T-helper 22 cell (primary cell): ENCODE measurements around the gene HNF4A.

ENCODE experiments used
- DNase-seq: peaks from one replicate; pipeline ENCODE4 v3.0.0-alpha.2; 2020; ENCODE audit warnings: low read depth

Gene HNF4A

DNA sequence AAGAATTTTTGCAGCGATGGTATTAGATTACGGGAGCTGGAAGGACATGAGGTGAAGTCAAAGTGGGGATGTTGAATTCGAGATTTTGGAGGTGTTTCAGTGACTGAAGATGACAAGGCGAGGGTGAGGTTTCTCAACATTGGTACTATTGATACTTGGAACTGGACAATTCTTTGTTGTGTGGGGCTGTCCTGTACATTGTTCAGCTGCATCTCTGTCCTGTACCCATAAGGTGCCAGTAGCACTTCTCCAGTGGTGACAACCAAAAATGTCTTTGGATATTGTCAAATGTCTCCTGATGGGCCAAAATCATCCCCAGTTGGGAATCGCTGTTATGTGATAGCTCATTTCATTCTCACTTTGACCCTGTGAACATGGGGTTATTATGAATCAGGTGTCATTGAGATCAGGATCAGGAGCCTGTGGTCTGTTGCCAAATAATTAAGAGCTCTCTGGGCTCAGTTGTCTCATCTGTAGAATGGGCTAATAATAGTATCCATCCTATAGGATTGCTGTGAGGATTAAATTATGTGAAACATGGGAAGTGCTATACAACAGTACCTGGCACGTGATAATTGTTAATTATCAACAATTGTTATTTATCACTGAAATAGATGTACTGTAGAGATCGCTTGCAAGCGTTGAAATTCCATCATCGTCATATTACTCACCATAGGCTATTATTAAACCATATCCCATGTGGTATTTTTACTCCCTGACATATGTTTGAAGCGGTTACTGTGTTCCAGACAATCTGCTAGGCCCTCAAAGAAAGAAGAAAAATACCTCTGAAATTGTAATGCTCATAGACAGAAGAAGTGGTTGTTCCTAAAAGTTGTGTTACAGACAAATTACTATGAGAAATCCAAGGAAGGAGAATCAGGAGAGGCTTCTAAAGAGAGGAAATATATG lies 71.6 kb downstream of the HNF4A start:
- no peak for DNase-seq

DNA sequence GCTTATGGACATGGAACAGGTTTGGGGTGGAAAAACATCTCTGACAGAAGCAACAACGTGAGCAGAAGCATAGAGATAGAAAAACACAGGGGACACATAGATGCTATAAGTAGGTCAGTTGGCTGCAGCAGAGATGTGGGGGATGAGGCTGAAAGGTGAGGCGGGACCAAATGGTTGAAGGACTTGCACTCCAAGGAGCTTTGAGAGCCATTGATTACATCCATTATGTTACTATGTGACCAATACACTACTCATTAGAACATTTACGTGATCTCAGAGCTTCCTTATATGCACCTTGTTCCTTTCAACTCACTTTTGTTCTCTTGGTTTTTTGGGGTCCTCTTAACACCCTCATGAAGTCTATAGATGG lies 72.3 kb downstream of the HNF4A start:
- no peak for DNase-seq

DNA sequence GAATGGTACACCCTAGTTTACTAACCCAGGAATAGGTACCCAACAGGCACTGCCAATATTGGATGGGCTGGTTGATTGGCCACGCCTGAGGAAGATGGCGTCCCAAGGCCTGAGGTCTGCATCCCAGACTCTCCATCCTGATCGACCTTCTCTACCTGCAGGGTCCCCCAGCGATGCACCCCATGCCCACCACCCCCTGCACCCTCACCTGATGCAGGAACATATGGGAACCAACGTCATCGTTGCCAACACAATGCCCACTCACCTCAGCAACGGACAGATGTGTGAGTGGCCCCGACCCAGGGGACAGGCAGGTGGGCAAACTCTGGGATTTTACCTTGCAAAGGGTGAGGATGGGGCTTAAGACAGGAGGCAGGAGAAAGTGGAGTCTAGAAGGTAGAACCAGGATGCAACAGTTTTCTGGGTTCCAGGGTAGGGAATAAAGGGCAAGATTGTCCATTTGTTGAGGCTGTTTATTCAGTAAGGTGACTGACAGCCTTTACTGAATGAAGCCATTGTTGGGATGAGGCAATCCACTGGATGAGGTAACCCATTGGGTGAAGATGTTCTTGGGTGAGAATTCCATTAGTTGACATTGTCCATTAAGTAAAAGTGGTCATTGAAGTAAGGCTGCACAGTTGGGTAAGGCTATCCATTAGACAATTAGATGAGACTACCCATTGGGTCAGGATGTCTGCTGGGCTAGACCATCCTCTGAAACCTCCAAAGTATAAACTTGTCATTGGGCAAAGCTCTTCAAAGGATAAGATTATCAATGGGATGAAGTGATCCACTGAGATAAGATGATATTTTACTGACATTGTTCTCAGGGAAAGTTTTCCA lies 72.9 kb downstream of the HNF4A start:
- DNase-seq, result no peak

DNA sequence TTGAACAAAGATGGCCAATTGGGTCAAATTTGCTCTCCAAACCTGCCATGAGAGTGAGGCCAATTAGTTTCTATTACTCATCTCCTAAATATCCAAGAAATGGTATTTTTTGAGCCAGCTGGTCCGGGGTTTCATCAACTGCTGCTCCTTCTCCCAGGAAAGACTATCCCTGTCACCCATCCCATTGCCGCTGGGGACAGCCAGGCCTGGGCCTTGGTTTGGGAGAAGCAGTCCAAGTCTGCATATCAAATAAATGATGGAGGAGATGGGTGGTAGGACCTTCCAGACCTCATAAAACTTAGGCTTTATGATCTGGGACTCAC lies 73.5 kb downstream of the HNF4A start:
- DNase-seq, result no peak

DNA sequence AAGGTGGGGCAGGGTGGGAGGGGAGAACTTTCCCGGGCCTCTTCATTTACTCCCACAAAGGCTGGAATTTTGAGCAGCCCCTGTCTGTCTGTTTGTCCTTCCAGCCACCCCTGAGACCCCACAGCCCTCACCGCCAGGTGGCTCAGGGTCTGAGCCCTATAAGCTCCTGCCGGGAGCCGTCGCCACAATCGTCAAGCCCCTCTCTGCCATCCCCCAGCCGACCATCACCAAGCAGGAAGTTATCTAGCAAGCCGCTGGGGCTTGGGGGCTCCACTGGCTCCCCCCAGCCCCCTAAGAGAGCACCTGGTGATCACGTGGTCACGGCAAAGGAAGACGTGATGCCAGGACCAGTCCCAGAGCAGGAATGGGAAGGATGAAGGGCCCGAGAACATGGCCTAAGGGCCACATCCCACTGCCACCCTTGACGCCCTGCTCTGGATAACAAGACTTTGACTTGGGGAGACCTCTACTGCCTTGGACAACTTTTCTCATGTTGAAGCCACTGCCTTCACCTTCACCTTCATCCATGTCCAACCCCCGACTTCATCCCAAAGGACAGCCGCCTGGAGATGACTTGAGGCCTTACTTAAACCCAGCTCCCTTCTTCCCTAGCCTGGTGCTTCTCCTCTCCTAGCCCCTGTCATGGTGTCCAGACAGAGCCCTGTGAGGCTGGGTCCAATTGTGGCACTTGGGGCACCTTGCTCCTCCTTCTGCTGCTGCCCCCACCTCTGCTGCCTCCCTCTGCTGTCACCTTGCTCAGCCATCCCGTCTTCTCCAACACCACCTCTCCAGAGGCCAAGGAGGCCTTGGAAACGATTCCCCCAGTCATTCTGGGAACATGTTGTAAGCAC lies 74.1 kb downstream of the HNF4A start:
- no peak for DNase-seq

DNA sequence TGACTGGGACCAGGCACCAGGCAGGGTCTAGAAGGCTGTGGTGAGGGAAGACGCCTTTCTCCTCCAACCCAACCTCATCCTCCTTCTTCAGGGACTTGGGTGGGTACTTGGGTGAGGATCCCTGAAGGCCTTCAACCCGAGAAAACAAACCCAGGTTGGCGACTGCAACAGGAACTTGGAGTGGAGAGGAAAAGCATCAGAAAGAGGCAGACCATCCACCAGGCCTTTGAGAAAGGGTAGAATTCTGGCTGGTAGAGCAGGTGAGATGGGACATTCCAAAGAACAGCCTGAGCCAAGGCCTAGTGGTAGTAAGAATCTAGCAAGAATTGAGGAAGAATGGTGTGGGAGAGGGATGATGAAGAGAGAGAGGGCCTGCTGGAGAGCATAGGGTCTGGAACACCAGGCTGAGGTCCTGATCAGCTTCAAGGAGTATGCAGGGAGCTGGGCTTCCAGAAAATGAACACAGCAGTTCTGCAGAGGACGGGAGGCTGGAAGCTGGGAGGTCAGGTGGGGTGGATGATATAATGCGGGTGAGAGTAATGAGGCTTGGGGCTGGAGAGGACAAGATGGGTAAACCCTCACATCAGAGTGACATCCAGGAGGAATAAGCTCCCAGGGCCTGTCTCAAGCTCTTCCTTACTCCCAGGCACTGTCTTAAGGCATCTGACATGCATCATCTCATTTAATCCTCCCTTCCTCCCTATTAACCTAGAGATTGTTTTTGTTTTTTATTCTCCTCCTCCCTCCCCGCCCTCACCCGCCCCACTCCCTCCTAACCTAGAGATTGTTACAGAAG lies 75.0 kb downstream of the HNF4A start:
- no peak for DNase-seq

DNA sequence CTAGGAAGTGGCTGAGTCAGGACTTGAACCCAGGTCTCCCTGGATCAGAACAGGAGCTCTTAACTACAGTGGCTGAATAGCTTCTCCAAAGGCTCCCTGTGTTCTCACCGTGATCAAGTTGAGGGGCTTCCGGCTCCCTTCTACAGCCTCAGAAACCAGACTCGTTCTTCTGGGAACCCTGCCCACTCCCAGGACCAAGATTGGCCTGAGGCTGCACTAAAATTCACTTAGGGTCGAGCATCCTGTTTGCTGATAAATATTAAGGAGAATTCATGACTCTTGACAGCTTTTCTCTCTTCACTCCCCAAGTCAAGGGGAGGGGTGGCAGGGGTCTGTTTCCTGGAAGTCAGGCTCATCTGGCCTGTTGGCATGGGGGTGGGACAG lies 75.6 kb downstream of the HNF4A start:
- DNase-seq, result no peak

DNA sequence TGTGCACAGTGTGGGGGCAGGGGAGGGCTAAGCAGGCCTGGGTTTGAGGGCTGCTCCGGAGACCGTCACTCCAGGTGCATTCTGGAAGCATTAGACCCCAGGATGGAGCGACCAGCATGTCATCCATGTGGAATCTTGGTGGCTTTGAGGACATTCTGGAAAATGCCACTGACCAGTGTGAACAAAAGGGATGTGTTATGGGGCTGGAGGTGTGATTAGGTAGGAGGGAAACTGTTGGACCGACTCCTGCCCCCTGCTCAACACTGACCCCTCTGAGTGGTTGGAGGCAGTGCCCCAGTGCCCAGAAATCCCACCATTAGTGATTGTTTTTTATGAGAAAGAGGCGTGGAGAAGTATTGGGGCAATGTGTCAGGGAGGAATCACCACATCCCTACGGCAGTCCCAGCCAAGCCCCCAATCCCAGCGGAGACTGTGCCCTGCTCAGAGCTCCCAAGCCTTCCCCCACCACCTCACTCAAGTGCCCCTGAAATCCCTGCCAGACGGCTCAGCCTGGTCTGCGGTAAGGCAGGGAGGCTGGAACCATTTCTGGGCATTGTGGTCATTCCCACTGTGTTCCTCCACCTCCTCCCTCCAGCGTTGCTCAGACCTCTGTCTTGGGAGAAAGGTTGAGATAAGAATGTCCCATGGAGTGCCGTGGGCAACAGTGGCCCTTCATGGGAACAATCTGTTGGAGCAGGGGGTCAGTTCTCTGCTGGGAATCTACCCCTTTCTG lies 76.2 kb downstream of the HNF4A start:
- DNase-seq, result no peak

DNA sequence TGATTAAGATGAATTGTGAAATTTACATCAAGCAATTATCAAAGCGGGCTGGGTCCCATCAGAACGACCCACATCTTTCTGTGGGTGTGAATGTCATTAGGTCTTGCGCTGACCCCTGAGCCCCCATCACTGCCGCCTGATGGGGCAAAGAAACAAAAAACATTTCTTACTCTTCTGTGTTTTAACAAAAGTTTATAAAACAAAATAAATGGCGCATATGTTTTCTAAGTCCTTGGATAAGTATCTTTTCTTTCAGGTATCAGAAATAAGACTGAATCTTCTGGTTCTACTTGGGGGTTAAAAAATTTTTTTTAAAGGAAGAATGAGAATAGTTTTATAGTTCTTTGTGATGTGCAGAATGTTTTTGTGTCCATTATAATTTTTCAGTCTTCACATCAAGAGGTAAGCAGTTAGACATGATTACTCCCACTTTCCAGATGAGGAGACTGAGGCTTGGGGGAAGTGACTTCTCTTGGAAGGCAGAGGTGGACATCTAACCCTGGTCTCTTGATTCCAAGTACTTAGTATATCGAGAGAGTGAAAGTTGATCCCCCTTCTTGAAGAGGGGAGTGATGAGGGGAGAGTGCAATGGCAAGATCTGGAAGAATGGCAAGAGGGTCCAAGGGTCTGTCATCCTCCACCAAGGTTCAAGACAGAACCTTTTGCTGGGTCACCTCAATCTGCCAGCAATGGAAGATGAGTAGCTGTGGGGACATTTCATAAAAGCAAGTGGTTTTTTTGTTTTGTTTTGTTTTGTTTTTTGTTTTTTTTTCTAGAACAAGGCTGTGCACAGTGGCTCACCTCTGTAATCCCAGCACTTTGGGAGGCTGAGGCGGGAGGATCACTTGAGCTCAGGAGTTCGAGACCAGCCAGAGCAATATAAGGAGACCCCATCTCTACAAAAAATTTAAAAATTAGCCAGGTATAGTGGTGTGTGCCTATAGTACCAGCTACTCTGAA lies 77.4 kb downstream of the HNF4A start:
- DNase-seq, result no peak

DNA sequence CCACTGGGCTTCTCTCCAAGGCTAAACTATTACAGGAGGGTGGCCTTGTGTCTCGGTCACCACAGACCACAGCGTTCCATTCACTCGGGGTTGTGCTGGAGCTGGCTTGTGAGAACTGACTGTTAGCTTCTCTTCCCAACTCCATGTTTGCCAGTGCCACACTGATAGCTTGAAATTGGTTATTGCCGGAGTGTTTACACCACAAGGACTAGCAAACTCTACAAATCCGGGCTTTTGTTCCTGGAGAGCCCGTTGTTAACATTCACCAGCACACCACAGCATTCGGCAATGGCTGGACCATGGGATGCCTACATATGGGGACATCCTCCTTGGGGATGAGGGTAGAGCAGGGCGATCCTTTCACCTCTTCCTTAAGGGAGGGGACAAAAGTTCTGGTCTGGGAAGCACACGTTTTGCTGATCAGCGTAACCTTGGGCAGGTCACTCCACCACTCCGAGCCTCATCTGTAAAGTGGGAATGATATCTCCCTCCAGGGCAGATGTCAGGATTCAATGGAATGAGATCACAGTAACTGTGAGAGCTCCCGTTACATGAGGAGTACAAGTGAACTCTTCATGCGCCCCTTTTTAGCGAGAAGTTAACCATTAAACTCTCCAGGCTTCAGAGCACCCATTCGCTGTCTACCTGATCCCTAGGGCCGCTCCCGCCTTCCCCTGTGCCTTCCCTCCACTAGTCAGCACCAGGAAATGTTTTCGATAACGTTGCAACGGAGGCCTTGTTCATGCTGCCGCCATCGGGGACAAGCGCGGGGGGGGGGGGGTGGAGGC lies 78.4 kb downstream of the HNF4A start:
- DNase-seq, result no peak

DNA sequence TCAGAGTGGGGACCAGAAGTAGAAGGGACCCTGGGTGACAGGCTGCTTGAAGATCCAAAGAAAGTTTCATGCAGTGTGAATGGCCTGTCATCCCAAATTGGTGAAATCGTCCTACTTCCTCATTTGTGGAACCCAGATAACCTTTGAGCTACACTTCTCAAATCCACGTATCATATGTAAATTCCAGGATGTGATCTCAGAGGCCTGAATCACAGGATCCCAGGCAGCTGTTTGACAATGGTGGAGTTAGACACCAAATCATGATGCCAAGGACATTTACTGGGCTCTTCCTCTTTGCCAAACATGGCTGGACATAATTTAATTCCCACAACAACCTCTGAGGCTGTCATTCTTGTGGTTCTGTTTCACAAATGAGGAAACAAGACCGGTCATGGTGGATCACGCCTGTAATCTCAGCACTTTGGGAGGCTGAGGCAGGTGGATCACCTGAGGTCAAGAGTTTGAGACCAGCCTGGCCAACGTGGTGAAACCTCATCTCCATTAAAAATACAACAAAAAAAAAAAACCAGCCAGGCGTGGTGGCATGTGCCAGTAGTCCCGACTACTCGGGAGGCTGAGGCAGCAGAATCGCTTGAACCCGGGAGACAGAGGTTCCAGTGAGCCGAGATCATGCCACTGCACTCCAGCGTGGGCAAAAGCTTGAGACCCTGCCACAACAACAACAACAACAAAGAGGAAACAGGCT lies 80.3 kb downstream of the HNF4A start:
- DNase-seq, result no peak

DNA sequence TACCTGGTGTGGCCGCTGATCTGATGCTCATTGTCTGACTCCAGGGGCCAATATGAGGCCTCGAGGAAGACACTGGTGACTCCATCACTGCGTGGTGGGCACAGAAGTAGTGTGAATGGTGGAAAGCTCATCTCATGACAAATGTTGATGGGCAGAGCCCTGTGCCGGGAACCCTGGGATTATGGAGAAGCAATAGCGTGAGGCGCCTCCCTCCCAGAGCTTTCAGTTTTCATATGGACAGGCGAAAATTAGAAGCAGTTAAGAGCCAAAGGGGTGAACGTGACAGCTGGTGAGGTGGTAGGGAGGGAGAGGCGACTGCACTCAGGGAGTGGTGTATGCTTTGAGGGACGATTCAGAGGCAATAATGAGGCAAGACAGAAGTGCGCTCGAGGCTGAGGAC lies 80.9 kb downstream of the HNF4A start:
- no peak for DNase-seq

DNA sequence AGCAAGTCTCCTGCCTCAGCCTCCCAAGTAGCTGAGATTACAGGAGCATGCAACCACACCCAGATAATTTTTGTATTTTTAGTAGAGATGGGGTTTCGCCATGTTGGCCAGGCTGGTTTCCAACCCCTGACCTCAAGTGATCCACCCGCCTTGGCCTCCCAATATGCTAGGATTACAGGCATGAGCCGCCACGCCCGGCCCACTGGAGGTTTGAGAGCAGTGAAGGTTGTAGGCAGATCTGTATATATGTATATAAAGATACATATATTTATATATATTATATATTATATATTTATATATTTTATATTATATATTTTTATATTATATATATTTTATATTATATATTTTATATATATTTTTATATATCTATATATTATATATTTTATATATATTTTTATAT lies 82.0 kb downstream of the HNF4A start:
- DNase-seq, result no peak

DNA sequence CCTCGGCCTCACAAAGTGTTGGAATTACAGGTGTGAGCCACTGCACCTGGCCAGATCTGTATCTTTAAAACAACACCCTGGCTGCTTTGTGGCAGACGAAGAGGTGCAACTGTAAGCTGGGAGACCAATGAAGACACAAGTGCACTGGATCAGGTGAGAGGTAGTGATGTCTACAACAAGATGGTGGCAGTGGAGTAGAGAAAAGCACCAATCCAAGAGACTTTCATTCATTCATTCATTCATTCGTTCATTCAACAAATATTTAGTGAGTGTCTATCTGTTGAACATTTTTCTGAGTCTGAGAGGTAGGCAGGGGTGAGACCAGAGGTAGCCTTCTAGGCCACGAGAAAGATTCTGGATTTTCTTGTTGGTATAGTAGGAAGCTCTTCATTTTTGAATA lies 83.3 kb downstream of the HNF4A start:
- DNase-seq, result no peak

DNA sequence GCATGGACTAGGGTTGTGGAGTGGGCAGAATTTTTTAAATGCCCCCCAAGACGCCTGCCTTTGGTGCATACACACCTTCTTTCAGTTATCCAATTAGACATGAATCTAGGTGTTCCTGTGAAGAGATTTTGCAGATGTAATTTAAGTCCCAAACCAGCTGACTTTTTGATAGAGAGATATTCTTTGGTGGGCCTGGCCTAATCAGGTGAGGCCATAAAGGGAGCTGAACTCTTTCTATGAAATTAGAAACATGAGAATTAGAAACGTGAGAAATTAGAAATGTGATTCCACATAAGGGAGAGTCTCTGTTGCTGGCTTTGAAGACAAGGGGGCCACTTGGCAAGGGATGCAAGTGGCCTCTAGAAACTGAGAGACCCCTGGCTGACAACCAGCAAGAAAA lies 83.8 kb downstream of the HNF4A start:
- DNase-seq, result no peak

DNA sequence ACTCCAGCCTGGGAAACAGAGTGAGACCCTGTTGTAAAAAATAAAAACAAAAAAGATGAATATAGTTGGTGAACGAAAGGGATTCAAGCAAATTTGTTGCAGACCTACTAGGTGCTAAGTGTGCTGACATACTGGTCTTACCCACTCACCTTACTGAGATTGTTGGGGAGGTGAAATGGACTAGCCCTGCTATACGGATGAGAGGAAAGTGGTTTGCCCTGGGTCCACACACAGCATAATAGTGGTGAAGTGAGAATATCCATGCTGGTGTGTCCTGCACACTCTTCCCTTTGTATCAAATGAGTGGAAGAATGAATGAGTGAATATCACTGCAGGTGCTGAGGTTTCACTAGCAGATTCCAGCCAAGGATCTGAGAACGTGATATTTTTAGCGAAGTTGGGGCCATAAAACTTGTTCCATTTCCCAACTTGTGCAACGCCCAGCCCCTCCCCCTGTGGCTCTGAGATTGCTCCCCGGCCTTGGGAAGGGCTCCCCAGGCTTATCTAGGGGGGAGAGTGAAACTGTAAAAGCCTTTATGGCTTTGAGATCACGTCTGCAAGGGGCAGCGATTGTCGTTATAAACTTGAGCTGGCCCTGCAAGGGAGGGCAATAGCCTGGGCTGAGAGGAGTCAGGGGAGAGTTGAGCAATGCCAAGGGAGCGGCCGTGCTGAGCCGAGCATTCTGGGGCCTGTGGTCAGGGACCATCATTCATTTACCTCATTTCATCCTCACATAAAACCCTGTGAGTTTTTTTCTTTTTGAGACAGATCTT lies 87.0 kb downstream of the HNF4A start:
- DNase-seq, result no peak
